GM23338 (cell line): ENCODE measurements around the gene MEGF11. TPM values are rescaled to one million over a fixed set of nuclear protein-coding genes. Genes with fewer than 3 reads are reported as not detected.

Source experiments
- ATAC-seq: fragments of 200-7000 bp; cut with Tn5 transposase; 3 replicates; pipeline ENCODE4 v1.9.1; 2020
- DNase-seq: peaks from one replicate; pipeline ENCODE4 v3.0.0-alpha.2; 2015; ENCODE audit warnings: low spot score
- H2AFZ ChIP-seq: fragments of 200-600 bp; sonication (generic); 2 replicates; pipeline ENCODE4 v1.8.0; 2016; ENCODE audit warnings: antibody characterized with exemption, mild to moderate bottlenecking, moderate library complexity
- H3F3A ChIP-seq: fragments of 200-600 bp; sonication (generic); replicated peaks from 2 replicates; pipeline ENCODE4 v1.8.0; 2017; ENCODE audit warnings: antibody characterized with exemption, mixed run types, low read depth
- H3K27ac ChIP-seq: fragments of 200-600 bp; sonication (generic); 2 replicates; pipeline ENCODE4 v1.6.1; 2016; ENCODE audit warnings: low read depth
- H3K27me3 ChIP-seq: fragments of 200-600 bp; sonication (generic); 2 replicates; pipeline ENCODE4 v1.8.0; 2016; ENCODE audit warnings: mild to moderate bottlenecking, mixed run types, moderate library complexity; ENCODE audit not compliant: insufficient read depth
- H3K36me3 ChIP-seq: fragments of 200-600 bp; sonication (generic); 2 replicates; pipeline ENCODE4 v1.8.0; 2016; ENCODE audit warnings: mild to moderate bottlenecking; ENCODE audit not compliant: insufficient read depth
- H3K4me1 ChIP-seq: fragments of 200-600 bp; sonication (generic); 2 replicates; pipeline ENCODE4 v1.8.0; 2016; ENCODE audit warnings: mild to moderate bottlenecking, moderate library complexity; ENCODE audit not compliant: insufficient read depth
- H3K4me2 ChIP-seq: fragments of 200-600 bp; sonication (generic); 2 replicates; pipeline ENCODE4 v1.7.1; 2017; ENCODE audit warnings: mixed run types
- H3K4me3 ChIP-seq: fragments of 200-600 bp; sonication (generic); 2 replicates; pipeline ENCODE4 v1.6.1; 2016; ENCODE audit warnings: mixed run types
- H3K79me2 ChIP-seq: fragments of 200-600 bp; sonication (generic); replicated peaks from 2 replicates; pipeline ENCODE4 v1.8.0; 2017; ENCODE audit warnings: mild to moderate bottlenecking; ENCODE audit not compliant: insufficient read depth
- H3K9me2 ChIP-seq: fragments of 200-600 bp; sonication (generic); 2 replicates; pipeline ENCODE4 v1.8.0; 2017; ENCODE audit not compliant: insufficient read depth
- H4K20me1 ChIP-seq: fragments of 200-600 bp; sonication (generic); replicated peaks from 2 replicates; pipeline ENCODE4 v1.8.0; 2017; ENCODE audit warnings: mild to moderate bottlenecking; ENCODE audit not compliant: insufficient read depth
- H3K27ac Mint-ChIP-seq: 2 replicates; pipeline ENCODE4 v1.8.0; 2020; ENCODE audit warnings: inconsistent platforms, mild to moderate bottlenecking, moderate library complexity, mixed read lengths
- H3K27me3 Mint-ChIP-seq: 3 replicates; pipeline ENCODE4 v1.8.0; 2022; ENCODE audit warnings: low read depth, mild to moderate bottlenecking, moderate library complexity, mixed read lengths, inconsistent platforms; ENCODE audit not compliant: insufficient read depth, poor library complexity
- H3K36me3 Mint-ChIP-seq: 3 replicates; pipeline ENCODE4 v1.8.0; 2021; ENCODE audit warnings: low read depth, mild to moderate bottlenecking, inconsistent platforms, moderate library complexity, mixed read lengths
- H3K4me1 Mint-ChIP-seq: 3 replicates; pipeline ENCODE4 v1.8.0; 2020; ENCODE audit warnings: mild to moderate bottlenecking, inconsistent platforms, mixed read lengths
- H3K4me3 Mint-ChIP-seq: 3 replicates; pipeline ENCODE4 v1.8.0; 2021; ENCODE audit warnings: moderate library complexity, mild to moderate bottlenecking, inconsistent platforms, mixed read lengths
- H3K9me3 Mint-ChIP-seq: 3 replicates; pipeline ENCODE4 v1.8.0; 2020; ENCODE audit warnings: moderate library complexity, mild to moderate bottlenecking, inconsistent platforms, mixed read lengths
- CREB1 ChIP-seq: fragments of 250-450 bp; sonication (Bioruptor Pico); IDR thresholded peaks from 2 replicates; pipeline ENCODE4 v1.5.0; 2020; ENCODE audit warnings: low read depth, mild to moderate bottlenecking, moderate library complexity
- CTCF ChIP-seq, 2 experiments: fragments of 200-600 bp in 1 of 2; sonication (generic) in 1 of 2; conservative IDR thresholded peaks; 2 replicates each; pipeline versions ENCODE4 v1.5.1 to v1.6.1; 2016 to 2017; ENCODE audit warnings: antibody characterized with exemption in 2 of 2, low read depth in 2 of 2, mild to moderate bottlenecking in 2 of 2, moderate library complexity in 1 of 2
- ETS1 ChIP-seq: IDR thresholded peaks from 2 replicates; pipeline ENCODE4 v1.6.1; 2016; ENCODE audit warnings: antibody characterized with exemption
- EZH2 ChIP-seq: fragments of 200-600 bp; sonication (generic); IDR thresholded peaks from one replicate; pipeline ENCODE4 v1.8.0; 2017; ENCODE audit warnings: antibody characterized with exemption, mild to moderate bottlenecking, low read depth; ENCODE audit not compliant: unreplicated experiment
- EZH2phosphoT487 ChIP-seq: fragments of 200-600 bp; sonication (generic); IDR thresholded peaks from one replicate; pipeline ENCODE4 v1.8.1; 2018; ENCODE audit warnings: antibody characterized with exemption; ENCODE audit not compliant: unreplicated experiment
- NANOG ChIP-seq: IDR thresholded peaks from 2 replicates; pipeline ENCODE4 v1.6.1; 2016; ENCODE audit warnings: antibody characterized with exemption, borderline replicate concordance
- POLR2AphosphoS5 ChIP-seq: IDR thresholded peaks from 2 replicates; pipeline ENCODE4 v1.6.1; 2016; ENCODE audit warnings: antibody characterized with exemption, low read depth
- STAT1 ChIP-seq: IDR thresholded peaks from one replicate; pipeline ENCODE4 v1.6.1; 2016; ENCODE audit warnings: antibody characterized with exemption; ENCODE audit not compliant: unreplicated experiment
- ZNF114 ChIP-seq: fragments of 250-450 bp; sonication (Bioruptor Pico); IDR thresholded peaks from 2 replicates; pipeline ENCODE4 v1.5.0; 2020; ENCODE audit warnings: mild to moderate bottlenecking, moderate library complexity
- ZNF331 ChIP-seq: fragments of 250-450 bp; sonication (Bioruptor Pico); IDR thresholded peaks from 2 replicates; pipeline ENCODE4 v1.5.0; 2020; ENCODE audit warnings: low read depth, mild to moderate bottlenecking, moderate library complexity
- polyA plus RNA-seq: library from polyadenylated mRNA; unstranded; fragments of >200 nt; fragmentation: Nextera tagmentation; extraction: Ambion mirVana; gene quantifications from 2 replicates; pipeline ENCODE4 v1.2.1, GENCODE V29; 2016
- total RNA-seq: library from RNA; depleted of rRNA; stranded (reverse); fragments of >200 nt; shearing (Covaris generic); gene quantifications from 2 replicates; pipeline ENCODE4 v1.2.3, GENCODE V29; 2014
- TF ChIP-seq, protein P1 (sequence below): fragments of 250-450 bp; sonication (Bioruptor Pico); IDR thresholded peaks from 2 replicates; pipeline ENCODE4 v1.5.0; 2020; ENCODE audit warnings: mild to moderate bottlenecking, moderate library complexity

Gene MEGF11
- total and polyA plus RNA-seq, 2 experiments from 2014 or later, result 1.3 to 1.9 TPM

DNA sequence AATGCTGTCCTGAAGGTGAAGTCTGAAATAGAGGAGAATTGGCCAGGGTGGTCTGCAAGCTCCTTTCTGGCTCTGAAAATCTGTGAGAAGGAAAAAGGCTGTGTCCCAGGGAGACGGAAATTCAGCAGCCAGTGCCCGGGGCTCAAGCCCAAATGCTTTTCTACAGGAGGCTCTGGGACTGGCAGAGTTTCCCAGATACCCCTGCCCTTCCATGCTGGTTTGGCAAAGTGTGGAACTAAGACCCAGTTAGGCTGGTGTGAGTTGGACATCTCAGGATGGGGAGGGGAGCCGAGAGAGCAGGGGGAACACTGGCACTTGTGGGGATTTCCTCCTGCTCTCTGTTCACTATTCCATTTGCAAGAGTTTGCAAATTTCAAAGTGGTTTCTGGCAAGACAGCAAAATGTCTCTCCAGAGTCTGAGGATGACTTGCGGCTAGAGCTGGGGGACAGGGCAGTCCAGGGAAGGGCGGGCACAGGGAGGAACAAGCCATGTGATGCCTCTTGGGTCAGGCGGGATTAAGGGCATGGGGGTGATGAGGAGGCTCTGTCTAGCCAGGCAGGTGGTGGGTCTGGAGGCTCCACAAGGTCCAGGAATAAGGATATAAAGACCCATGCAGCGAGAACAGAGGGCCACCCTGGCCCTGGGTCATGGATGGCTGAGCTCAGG is 231.9 kb downstream of the MEGF11 start:
- Mint-ChIP-seq H3K36me3 (no peaks in the 10 kb centered on the region), H3K4me3 (no peak overlapping the region), H3K27me3 (peaks cover 2% of the 10 kb centered on the region), H3K4me1 (peaks cover 61% of the 10 kb centered on the region), H3K27ac (peak overlapping the region; percentile 18; the same call in 1 of the 2 replicates), H3K9me3 (no peaks in the 10 kb centered on the region)
- DNase-seq, result no peak
- Histone ChIP-seq H3K9me2 (no peaks in the 10 kb centered on the region), H3K27ac (no peak overlapping the region), H4K20me1 (no peaks in the 10 kb centered on the region), H3K36me3 (no peaks in the 10 kb centered on the region), H3K4me2 (no peak overlapping the region), H3K4me1 (peaks cover 35% of the 10 kb centered on the region), H3K79me2 (no peaks in the 10 kb centered on the region), H3F3A (peaks cover under 1% of the 10 kb centered on the region; the same call in 1 of the 2 replicates), H3K27me3 (no peaks in the 10 kb centered on the region), H2AFZ (no peak overlapping the region), H3K4me3 (no peak overlapping the region)
- no peak for ATAC-seq
- no peak for TF ChIP-seq POLR2AphosphoS5
- TF ChIP-seq ZNF114 (CRISPR knock-in tag), result no peak
- no peak for TF ChIP-seq ZNF331 (CRISPR knock-in tag)

DNA sequence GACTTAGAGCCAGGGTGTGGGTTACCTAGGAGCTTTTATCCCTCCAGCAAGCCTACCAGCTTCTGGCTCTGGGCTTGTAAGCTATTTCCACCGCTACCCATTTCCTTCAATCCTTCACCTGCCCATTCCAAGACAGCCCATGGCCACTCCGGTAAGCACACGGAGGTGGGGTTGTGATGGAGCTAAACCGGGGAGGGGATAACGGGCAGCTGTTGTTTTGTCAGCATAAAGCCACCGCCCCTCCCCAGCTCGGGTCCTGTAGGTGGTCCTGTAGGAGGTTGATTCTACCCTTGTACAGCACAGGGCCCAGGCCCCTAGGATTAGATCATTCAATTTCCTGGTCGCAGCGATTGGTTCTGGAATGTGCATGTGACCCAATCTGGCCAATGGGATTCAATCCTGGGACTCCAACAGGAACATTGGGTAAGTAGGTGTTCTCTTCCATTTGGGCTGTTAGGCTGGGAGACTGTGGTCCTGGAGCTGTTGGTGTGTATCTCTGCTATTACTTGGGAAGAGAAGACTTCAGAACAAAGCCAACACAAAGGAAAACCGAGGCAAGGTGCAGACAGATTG is 233.6 kb downstream of the MEGF11 start:
- Histone ChIP-seq H3K27ac (no peak overlapping the region), H3K4me3 (no peak overlapping the region), H3K4me2 (no peak overlapping the region), H3K27me3 (no peaks in the 10 kb centered on the region), H4K20me1 (no peaks in the 10 kb centered on the region), H3F3A (no peaks in the 10 kb centered on the region), H3K4me1 (peaks cover 25% of the 10 kb centered on the region), H3K79me2 (no peaks in the 10 kb centered on the region), H2AFZ (peak overlapping the region; percentile 43; the same call in 1 of the 2 replicates), H3K36me3 (no peaks in the 10 kb centered on the region), H3K9me2 (no peaks in the 10 kb centered on the region)
- H3K4me1 Mint-ChIP-seq, result peaks cover 50% of the 10 kb centered on the region
- DNase-seq, result no peak
- no peaks in the 10 kb centered on the region for H3K9me3 Mint-ChIP-seq
- H3K27ac Mint-ChIP-seq, result no peak overlapping the region
- H3K36me3 Mint-ChIP-seq, result no peaks in the 10 kb centered on the region
- peaks cover 2% of the 10 kb centered on the region for H3K27me3 Mint-ChIP-seq
- no peak for ATAC-seq
- H3K4me3 Mint-ChIP-seq, result no peak overlapping the region; the same call in 2 of the 3 replicates
- TF ChIP-seq EZH2, result no peak
- no peak for TF ChIP-seq ETS1
- no peak for TF ChIP-seq POLR2AphosphoS5
- TF ChIP-seq CREB1 (CRISPR knock-in tag), result no peak
- TF ChIP-seq STAT1, result no peak
- no peak for TF ChIP-seq ZNF331 (CRISPR knock-in tag)
- no peak for TF ChIP-seq NANOG
- TF ChIP-seq CTCF (conservative IDR thresholded peaks at IDR 0.05; ENCODE audit: low read depth in 2 of 2), result no peak
- TF ChIP-seq EZH2phosphoT487, result no peak
- TF ChIP-seq ZNF114 (CRISPR knock-in tag), result no peak
- TF ChIP-seq, protein P1, sequence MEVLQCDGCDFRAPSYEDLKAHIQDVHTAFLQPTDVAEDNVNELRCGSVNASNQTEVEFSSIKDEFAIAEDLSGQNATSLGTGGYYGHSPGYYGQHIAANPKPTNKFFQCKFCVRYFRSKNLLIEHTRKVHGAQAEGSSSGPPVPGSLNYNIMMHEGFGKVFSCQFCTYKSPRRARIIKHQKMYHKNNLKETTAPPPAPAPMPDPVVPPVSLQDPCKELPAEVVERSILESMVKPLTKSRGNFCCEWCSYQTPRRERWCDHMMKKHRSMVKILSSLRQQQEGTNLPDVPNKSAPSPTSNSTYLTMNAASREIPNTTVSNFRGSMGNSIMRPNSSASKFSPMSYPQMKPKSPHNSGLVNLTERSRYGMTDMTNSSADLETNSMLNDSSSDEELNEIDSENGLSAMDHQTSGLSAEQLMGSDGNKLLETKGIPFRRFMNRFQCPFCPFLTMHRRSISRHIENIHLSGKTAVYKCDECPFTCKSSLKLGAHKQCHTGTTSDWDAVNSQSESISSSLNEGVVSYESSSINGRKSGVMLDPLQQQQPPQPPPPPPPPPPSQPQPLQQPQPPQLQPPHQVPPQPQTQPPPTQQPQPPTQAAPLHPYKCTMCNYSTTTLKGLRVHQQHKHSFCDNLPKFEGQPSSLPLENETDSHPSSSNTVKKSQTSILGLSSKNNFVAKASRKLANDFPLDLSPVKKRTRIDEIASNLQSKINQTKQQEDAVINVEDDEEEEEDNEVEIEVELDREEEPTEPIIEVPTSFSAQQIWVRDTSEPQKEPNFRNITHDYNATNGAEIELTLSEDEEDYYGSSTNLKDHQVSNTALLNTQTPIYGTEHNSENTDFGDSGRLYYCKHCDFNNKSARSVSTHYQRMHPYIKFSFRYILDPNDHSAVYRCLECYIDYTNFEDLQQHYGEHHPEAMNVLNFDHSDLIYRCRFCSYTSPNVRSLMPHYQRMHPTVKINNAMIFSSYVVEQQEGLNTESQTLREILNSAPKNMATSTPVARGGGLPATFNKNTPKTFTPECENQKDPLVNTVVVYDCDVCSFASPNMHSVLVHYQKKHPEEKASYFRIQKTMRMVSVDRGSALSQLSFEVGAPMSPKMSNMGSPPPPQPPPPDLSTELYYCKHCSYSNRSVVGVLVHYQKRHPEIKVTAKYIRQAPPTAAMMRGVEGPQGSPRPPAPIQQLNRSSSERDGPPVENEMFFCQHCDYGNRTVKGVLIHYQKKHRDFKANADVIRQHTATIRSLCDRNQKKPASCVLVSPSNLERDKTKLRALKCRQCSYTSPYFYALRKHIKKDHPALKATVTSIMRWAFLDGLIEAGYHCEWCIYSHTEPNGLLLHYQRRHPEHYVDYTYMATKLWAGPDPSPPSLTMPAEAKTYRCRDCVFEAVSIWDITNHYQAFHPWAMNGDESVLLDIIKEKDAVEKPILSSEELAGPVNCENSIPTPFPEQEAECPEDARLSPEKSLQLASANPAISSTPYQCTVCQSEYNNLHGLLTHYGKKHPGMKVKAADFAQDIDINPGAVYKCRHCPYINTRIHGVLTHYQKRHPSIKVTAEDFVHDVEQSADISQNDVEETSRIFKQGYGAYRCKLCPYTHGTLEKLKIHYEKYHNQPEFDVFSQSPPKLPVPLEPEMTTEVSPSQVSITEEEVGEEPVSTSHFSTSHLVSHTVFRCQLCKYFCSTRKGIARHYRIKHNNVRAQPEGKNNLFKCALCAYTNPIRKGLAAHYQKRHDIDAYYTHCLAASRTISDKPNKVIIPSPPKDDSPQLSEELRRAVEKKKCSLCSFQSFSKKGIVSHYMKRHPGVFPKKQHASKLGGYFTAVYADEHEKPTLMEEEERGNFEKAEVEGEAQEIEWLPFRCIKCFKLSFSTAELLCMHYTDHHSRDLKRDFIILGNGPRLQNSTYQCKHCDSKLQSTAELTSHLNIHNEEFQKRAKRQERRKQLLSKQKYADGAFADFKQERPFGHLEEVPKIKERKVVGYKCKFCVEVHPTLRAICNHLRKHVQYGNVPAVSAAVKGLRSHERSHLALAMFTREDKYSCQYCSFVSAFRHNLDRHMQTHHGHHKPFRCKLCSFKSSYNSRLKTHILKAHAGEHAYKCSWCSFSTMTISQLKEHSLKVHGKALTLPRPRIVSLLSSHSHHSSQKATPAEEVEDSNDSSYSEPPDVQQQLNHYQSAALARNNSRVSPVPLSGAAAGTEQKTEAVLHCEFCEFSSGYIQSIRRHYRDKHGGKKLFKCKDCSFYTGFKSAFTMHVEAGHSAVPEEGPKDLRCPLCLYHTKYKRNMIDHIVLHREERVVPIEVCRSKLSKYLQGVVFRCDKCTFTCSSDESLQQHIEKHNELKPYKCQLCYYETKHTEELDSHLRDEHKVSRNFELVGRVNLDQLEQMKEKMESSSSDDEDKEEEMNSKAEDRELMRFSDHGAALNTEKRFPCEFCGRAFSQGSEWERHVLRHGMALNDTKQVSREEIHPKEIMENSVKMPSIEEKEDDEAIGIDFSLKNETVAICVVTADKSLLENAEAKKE (CRISPR knock-in tag), result no peak
